AG09319 (cell line): ENCODE results near the gene PKP3.

Experiments
- DNase-seq: peaks from one replicate; pipeline ENCODE4 v3.0.0-alpha.2; 2010; ENCODE audit warnings: low read depth; ENCODE audit errors: extremely low read depth
- TF ChIP-seq, protein P1 (sequence below): IDR thresholded peaks from 2 replicates; pipeline ENCODE4 v1.5.1; 2011; ENCODE audit warnings: low read depth, mild to moderate bottlenecking, inconsistent platforms, low read length, moderate library complexity

The PKP3 gene

DNA sequence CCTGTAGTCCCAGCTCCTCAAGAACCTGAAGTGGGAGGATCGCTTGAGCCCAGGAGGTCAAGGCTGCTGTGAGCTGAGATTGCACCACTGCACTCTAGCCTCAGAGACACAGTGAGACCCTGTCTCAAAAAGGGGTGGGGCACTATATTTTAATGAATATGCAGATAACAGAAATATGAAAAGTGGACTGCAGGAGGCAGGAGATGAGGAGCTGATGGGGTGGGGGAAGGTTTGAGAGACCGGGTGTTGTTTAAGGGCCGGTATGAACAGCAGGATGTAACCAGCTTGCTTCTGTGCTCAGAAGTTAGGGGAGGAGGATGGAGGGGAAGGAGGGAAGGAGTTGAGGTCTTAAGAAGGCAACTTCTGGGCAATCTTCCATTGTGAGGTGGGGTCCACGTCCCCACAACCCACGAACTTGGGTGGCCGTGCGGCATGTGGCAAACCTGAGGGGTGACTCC, 26.0 kb upstream of the PKP3 start:
- TF ChIP-seq, protein P1, sequence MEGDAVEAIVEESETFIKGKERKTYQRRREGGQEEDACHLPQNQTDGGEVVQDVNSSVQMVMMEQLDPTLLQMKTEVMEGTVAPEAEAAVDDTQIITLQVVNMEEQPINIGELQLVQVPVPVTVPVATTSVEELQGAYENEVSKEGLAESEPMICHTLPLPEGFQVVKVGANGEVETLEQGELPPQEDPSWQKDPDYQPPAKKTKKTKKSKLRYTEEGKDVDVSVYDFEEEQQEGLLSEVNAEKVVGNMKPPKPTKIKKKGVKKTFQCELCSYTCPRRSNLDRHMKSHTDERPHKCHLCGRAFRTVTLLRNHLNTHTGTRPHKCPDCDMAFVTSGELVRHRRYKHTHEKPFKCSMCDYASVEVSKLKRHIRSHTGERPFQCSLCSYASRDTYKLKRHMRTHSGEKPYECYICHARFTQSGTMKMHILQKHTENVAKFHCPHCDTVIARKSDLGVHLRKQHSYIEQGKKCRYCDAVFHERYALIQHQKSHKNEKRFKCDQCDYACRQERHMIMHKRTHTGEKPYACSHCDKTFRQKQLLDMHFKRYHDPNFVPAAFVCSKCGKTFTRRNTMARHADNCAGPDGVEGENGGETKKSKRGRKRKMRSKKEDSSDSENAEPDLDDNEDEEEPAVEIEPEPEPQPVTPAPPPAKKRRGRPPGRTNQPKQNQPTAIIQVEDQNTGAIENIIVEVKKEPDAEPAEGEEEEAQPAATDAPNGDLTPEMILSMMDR: no peak
- no peak for DNase-seq

DNA sequence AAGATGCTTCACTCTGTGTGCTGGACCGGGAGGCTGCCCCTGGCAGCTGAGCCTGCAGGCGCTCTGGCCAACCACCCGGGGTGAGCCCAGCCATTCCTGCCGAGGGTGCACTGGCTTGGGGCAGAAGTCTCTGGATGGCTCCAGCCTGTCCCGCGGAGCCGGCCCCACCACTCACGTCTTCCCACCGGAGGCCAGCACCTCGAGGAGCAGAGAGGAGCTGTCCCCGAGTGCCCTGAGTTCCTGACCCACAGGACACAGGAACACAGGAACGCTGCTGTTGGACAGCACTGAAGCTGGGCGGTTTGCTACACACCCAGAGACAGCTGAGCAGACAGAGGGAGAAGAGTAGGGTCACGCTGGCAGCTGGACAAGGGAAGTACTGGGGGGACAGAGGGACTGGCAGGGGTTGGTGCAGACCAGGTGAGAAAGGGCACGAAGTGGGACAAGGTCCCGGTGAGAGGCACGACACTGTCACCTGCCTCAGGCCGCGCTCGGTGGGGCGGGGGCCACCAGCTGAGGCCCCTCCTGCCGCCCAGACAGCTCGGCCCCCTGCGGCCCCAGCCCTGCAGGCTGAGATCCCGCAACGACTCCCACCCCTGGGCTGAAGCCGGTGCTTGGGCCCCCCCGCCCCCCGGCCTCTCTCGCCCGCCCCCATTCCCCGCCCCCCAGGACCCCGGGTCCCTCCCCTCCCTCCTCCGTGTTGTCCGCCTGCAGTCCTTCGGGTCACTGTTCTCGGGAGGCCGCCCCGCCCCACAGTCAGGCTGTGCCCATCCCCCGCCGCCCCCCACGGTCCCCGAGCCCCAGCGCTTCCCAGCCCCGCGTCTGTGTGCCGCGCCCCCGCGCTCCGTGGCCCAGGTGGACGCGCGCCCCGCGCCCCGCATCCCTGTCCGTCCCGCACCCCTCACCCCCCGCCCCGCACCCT, 25.3 kb upstream of the PKP3 start:
- TF ChIP-seq, protein P1: no peak
- DNase-seq: no peak

DNA sequence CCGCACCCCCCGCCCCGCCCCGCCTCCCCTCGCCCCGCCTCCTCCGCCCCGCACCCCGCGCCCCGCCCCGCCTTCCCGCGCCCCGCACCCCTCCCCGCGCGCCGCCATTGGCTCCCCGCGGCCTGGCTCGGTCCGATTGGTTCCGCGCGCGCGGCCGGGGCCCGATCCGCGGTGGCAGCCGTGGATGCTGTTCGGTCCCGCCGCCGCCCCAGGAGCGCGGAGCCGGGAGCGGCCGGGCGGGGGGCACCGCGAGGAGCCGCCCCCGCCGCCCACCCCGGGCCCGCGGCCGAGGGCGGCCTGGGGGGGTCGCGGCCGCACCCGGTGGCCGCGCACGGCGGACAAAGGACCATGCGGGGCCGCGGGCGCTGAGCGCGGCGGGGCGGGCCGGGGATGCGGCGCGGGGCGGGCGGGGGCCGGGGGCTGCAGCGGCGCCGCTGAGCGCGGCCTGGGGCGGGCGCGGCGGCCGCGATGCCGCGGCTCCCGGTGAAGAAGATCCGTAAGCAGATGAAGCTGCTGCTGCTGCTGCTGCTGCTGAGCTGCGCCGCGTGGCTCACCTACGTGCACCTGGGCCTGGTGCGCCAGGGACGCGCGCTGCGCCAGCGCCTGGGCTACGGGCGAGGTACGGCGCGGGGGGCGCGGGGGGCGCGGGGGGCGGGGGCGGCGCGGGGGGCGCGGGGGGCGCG, 24.5 kb upstream of the PKP3 start, which contains the start of gene B4GALNT4:
Gene B4GALNT4, plus strand, starts transcription at position 164 of the 683 bp plus-strand sequence. Its CDS starts 305 bp downstream, at position 469.
- TF ChIP-seq, protein P1: no peak
- DNase-seq: no peak

DNA sequence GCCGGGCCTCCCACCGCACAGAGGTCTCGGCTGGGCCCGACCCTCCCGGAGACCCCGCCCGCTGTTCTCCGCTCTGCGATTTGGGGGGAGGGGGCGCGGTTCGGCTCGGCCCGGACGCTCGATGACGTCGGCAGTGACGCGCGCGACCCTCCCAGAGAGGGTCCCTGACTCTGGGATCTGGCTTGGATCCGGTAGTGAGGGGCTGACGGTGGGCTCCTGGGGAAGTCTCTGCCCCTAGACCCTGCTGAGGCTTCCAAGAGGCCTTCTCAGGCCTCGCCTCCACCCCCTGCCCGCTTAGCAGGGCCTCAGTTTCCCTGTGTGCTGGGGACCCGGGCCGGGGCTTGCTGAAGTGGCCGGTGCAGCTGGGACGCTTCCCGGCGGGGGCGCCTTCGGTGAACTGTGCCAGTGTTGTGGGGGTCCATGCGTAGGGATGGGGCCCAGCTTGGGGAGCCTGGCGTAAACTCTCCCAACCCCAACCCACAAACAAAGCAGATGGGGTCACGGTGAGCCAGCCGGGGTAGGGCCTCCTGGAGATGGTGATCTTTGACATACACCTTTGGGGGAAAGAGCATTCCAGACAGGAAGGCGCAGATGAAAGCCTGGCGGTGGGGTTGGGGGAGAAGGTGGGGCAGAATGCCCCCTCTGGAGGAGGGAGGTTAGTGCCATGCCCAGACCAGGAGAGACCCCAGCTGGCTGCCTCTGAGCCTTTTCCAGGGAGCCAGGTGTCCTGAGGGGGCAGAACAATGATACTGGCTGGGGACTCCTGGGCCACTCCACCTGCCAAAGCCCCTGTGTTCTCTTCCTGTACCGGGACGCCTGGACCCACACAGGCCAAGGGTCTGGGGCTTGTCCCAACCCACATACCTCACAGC, 23.7 kb upstream of the PKP3 start:
- DNase-seq: no peak
- TF ChIP-seq, protein P1: no peak

DNA sequence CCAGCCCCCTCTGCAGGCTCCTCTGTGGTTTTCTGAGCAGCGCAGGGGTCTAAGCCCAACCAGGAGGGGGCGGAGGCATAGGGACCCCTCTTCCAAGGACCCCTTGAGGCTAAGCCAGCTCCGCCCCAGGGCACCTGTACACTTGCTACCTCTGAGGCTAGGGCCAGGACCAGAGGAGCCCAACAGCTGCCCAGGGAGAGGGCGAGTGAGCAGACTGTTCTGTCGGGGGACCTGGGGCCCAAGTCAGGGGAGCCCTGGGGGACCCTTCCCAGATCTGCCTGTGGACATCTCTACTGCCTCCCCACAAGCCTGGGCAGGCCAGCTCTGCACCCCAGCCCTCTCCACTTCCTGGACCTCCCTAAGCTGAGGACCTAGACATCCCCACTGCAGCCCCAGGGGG, 23.0 kb upstream of the PKP3 start:
- no peak for DNase-seq
- TF ChIP-seq, protein P1: no peak

DNA sequence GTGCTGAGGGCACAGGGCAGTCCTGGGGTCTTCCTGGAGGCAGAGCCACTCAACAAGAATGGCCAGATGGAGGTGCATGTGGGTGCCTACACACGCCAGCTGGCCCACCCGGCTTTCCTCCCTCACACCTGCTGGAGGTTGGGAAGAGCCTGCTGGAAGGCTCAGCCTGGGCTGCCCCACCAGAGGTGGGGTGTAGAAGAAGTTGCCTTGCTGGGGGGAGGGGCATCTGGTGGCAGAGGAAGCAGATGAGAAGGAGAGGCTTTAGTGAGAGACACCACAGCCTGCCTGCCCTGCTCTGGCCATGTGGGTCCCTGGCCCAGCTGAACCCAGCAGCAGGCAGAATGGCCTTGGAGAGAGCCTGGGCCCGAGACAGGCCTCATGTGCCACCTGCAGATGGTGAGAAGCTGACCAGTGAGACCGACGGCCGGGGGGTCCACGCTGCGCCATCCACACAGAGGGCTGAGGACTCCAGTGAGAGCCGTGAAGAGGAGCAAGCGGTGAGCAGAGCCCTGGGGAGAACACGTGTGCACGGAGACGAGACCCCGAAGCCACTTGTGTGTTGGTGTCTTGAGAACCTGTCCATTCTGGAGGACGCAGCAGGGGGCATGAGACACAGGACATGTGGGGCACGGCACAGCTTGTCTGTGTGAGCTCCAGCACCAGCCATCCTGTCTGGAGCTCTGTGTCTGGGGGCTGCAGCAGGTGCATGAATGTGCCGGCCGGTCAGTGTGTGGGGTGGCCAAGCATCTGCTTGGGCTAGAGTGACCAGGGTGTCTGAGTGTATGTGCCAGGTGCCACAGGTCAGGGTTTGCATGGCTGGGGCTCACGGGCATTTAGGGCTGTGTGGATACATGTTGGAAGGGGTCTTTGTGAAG, 22.1 kb upstream of the PKP3 start:
- TF ChIP-seq, protein P1: no peak
- no peak for DNase-seq
